Neural cell (in vitro differentiated cells): Measurements from ENCODE around the gene SMIM17.

ENCODE experiments used
- EZH2 ChIP-seq: fragments of 200-600, 300-800 bp; shearing (Covaris generic), sonication (generic); IDR thresholded peaks from 2 replicates; pipeline ENCODE4 v1.6.1; 2014; ENCODE audit warnings: antibody characterized with exemption, low read length, borderline replicate concordance, mild to moderate bottlenecking; ENCODE audit not compliant: insufficient read depth, poor library complexity, severe bottlenecking
- POLR2AphosphoS5 ChIP-seq: IDR thresholded peaks from 2 replicates; pipeline ENCODE4 v1.6.1; 2012
- SMC3 ChIP-seq: fragments of 450-650 bp; conservative IDR thresholded peaks from 2 replicates; pipeline ENCODE4 v1.6.1; 2014; ENCODE audit warnings: antibody characterized with exemption, mild to moderate bottlenecking, moderate library complexity; ENCODE audit not compliant: poor library complexity
- TF ChIP-seq, protein P1 (sequence below): fragments of 450-650 bp; IDR thresholded peaks from 2 replicates; pipeline ENCODE4 v1.5.1; 2014; ENCODE audit warnings: antibody characterized with exemption, mild to moderate bottlenecking, moderate library complexity; ENCODE audit not compliant: poor library complexity, severe bottlenecking
- TF ChIP-seq, protein P2 (sequence below): IDR thresholded peaks from 2 replicates; pipeline ENCODE4 v1.6.1; 2012; ENCODE audit warnings: borderline replicate concordance

DNA sequence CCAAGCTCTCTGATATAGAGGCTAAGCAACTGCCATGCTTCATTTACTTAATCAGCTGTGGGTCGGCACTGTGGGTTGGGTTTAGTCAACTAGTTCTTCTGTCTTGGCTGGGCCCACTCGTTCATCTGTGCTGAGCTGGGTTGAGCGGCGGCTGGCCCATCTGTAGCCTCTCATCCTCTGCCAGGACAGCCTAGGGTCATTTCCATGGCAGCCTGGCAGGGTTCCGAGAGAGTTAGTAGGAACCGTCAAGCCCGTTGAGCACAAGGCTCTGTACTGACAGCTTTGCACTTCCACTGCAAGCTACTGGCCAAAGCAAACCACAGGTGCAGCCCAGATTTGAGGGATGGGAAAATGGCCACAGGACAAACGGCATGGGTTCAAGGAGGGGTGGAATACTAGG, 35.2 kb downstream of the SMIM17 start:
- TF ChIP-seq, protein P1, sequence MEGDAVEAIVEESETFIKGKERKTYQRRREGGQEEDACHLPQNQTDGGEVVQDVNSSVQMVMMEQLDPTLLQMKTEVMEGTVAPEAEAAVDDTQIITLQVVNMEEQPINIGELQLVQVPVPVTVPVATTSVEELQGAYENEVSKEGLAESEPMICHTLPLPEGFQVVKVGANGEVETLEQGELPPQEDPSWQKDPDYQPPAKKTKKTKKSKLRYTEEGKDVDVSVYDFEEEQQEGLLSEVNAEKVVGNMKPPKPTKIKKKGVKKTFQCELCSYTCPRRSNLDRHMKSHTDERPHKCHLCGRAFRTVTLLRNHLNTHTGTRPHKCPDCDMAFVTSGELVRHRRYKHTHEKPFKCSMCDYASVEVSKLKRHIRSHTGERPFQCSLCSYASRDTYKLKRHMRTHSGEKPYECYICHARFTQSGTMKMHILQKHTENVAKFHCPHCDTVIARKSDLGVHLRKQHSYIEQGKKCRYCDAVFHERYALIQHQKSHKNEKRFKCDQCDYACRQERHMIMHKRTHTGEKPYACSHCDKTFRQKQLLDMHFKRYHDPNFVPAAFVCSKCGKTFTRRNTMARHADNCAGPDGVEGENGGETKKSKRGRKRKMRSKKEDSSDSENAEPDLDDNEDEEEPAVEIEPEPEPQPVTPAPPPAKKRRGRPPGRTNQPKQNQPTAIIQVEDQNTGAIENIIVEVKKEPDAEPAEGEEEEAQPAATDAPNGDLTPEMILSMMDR, result no peak
- TF ChIP-seq SMC3 (no peak), POLR2AphosphoS5 (no peak), EZH2 (no peak)
- TF ChIP-seq, protein P2, sequence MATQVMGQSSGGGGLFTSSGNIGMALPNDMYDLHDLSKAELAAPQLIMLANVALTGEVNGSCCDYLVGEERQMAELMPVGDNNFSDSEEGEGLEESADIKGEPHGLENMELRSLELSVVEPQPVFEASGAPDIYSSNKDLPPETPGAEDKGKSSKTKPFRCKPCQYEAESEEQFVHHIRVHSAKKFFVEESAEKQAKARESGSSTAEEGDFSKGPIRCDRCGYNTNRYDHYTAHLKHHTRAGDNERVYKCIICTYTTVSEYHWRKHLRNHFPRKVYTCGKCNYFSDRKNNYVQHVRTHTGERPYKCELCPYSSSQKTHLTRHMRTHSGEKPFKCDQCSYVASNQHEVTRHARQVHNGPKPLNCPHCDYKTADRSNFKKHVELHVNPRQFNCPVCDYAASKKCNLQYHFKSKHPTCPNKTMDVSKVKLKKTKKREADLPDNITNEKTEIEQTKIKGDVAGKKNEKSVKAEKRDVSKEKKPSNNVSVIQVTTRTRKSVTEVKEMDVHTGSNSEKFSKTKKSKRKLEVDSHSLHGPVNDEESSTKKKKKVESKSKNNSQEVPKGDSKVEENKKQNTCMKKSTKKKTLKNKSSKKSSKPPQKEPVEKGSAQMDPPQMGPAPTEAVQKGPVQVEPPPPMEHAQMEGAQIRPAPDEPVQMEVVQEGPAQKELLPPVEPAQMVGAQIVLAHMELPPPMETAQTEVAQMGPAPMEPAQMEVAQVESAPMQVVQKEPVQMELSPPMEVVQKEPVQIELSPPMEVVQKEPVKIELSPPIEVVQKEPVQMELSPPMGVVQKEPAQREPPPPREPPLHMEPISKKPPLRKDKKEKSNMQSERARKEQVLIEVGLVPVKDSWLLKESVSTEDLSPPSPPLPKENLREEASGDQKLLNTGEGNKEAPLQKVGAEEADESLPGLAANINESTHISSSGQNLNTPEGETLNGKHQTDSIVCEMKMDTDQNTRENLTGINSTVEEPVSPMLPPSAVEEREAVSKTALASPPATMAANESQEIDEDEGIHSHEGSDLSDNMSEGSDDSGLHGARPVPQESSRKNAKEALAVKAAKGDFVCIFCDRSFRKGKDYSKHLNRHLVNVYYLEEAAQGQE, result no peak
